Upper lobe of left lung (tissue), 4 donors: ENCODE results near the gene NR2C2.

Experiments
- CTCF ChIP-seq, 6 experiments: fragments of 450-650 bp in 4 of 6; fragments of 200-600 bp in 2 of 6; sonication (generic) in 2 of 6; IDR thresholded peaks; one replicate each; pipeline ENCODE4 v1.5.1; 2016 to 2019; ENCODE audit warnings: antibody characterized with exemption in 6 of 6
- EP300 ChIP-seq, 4 donors: sonication (generic); formaldehyde crosslinking; IDR thresholded peaks; one replicate each; pipeline ENCODE4 v1.5.1; 2017; ENCODE audit warnings: antibody characterized with exemption in 4 of 4, control low read depth in 2 of 4
- POLR2AphosphoS5 ChIP-seq, 2 donors: sonication (generic); formaldehyde crosslinking; IDR thresholded peaks; one replicate each; pipeline ENCODE4 v1.5.1; 2017; ENCODE audit warnings: antibody characterized with exemption in 2 of 2

- TF ChIP-seq CTCF (IDR thresholded peaks at IDR 0.05) = no peak
- TF ChIP-seq EP300 (IDR thresholded peaks at IDR 0.05) = no peak
- TF ChIP-seq POLR2AphosphoS5 (IDR thresholded peaks at IDR 0.05) = no peak
Observed at GRCh38 chr3:15014606-15015328, 67.4 kb downstream of the NR2C2 start.
